Liver (tissue), 9 donors: Measurements from ENCODE around the gene PCDHA6. TPM values are rescaled to one million over a fixed set of nuclear protein-coding genes. Genes with fewer than 3 reads are reported as not detected.

Experiments
- DNase-seq: peaks from one replicate; pipeline ENCODE4 v3.0.0-alpha.2; 2017; ENCODE audit warnings: low spot score
- H3K27ac ChIP-seq, 2 donors: one replicate each; pipeline ENCODE4 v1.7.0; 2013; ENCODE audit warnings: inconsistent platforms in 2 of 2, low read length in 2 of 2, control low read depth in 1 of 2, low read depth in 1 of 2, mild to moderate bottlenecking in 1 of 2
- H3K27me3 ChIP-seq, 4 donors: one replicate each; pipeline versions ENCODE4 v1.6.1 to v1.7.0; 2013; ENCODE audit warnings: low read length in 3 of 4, inconsistent platforms in 1 of 4, mild to moderate bottlenecking in 1 of 4, moderate library complexity in 1 of 4; ENCODE audit not compliant: control insufficient read depth in 4 of 4, insufficient read depth in 4 of 4
- H3K36me3 ChIP-seq, 4 donors: one replicate each; pipeline versions ENCODE4 v1.6.1 to v1.7.0; 2013; ENCODE audit warnings: low read length in 3 of 4, mild to moderate bottlenecking in 3 of 4, low read depth in 1 of 4, moderate library complexity in 1 of 4; ENCODE audit not compliant: control insufficient read depth in 4 of 4, insufficient read depth in 3 of 4
- H3K4me1 ChIP-seq, 4 donors: one replicate each; pipeline versions ENCODE4 v1.6.1 to v1.7.0; 2013; ENCODE audit warnings: low read length in 3 of 4, mild to moderate bottlenecking in 3 of 4, moderate library complexity in 1 of 4; ENCODE audit not compliant: control insufficient read depth in 4 of 4, insufficient read depth in 4 of 4
- H3K4me3 ChIP-seq, 3 donors: one replicate each; pipeline versions ENCODE4 v1.6.1 to v1.7.0; 2013; ENCODE audit warnings: low read length in 3 of 3, control low read depth in 1 of 3, low read depth in 1 of 3, mild to moderate bottlenecking in 1 of 3
- H3K9ac ChIP-seq, 2 donors: one replicate each; pipeline ENCODE4 v1.7.0; 2013; ENCODE audit warnings: low read length in 2 of 2, mild to moderate bottlenecking in 2 of 2, moderate library complexity in 2 of 2, control low read depth in 1 of 2, low read depth in 1 of 2
- H3K9me3 ChIP-seq, 4 donors: one replicate each; pipeline versions ENCODE4 v1.6.1 to v1.7.0; 2013; ENCODE audit warnings: low read length in 3 of 4; ENCODE audit not compliant: control insufficient read depth in 4 of 4
- EGR1 ChIP-seq, 2 donors: IDR thresholded peaks; 2 replicates each; pipeline ENCODE4 v1.6.1; 2016 to 2018; ENCODE audit warnings: antibody characterized with exemption in 2 of 2, low read depth in 2 of 2
- FOXA1 ChIP-seq: IDR thresholded peaks from 2 replicates; pipeline ENCODE4 v1.6.1; 2016; ENCODE audit warnings: antibody characterized with exemption
- FOXA2 ChIP-seq: IDR thresholded peaks from 2 replicates; pipeline ENCODE4 v1.6.1; 2016; ENCODE audit warnings: antibody characterized with exemption
- GABPA ChIP-seq, 2 donors: IDR thresholded peaks in 1 of 2; conservative IDR thresholded peaks in 1 of 2; 2 replicates each; pipeline ENCODE4 v1.6.1; 2016; ENCODE audit warnings: antibody characterized with exemption in 2 of 2, mild to moderate bottlenecking in 1 of 2, moderate library complexity in 1 of 2
- HNF4A ChIP-seq, 2 donors: conservative IDR thresholded peaks; 2 replicates each; pipeline ENCODE4 v1.6.1; 2016; ENCODE audit warnings: antibody characterized with exemption in 2 of 2, mild to moderate bottlenecking in 2 of 2
- HNF4G ChIP-seq: IDR thresholded peaks from 2 replicates; pipeline ENCODE4 v1.6.1; 2016; ENCODE audit warnings: antibody characterized with exemption
- JUND ChIP-seq, 2 donors: IDR thresholded peaks; 2 replicates each; pipeline ENCODE4 v1.6.1; 2016; ENCODE audit warnings: antibody characterized with exemption in 2 of 2
- NR2F2 ChIP-seq: IDR thresholded peaks from 2 replicates; pipeline ENCODE4 v1.6.1; 2016; ENCODE audit warnings: antibody characterized with exemption
- RAD21 ChIP-seq, 2 donors: IDR thresholded peaks; 2 replicates each; pipeline ENCODE4 v1.6.1; 2016; ENCODE audit warnings: antibody characterized with exemption in 2 of 2, mild to moderate bottlenecking in 2 of 2
- RXRA ChIP-seq, 2 donors: IDR thresholded peaks; 2 replicates each; pipeline ENCODE4 v1.6.1; 2017 to 2018; ENCODE audit warnings: antibody characterized with exemption in 2 of 2, mild to moderate bottlenecking in 1 of 2
- SP1 ChIP-seq: IDR thresholded peaks from 2 replicates; pipeline ENCODE4 v1.6.1; 2018; ENCODE audit warnings: antibody characterized with exemption, mild to moderate bottlenecking
- TAF1 ChIP-seq: conservative IDR thresholded peaks from 2 replicates; pipeline ENCODE4 v1.6.1; 2016; ENCODE audit warnings: antibody characterized with exemption, mild to moderate bottlenecking
- YY1 ChIP-seq: IDR thresholded peaks from 2 replicates; pipeline ENCODE4 v1.6.1; 2016; ENCODE audit warnings: antibody characterized with exemption, mild to moderate bottlenecking
- WGBS: extraction: QIAGEN DNeasy Blood & Tissue Kit; methylation state at CpG from one replicate; pipeline ENCODE4 v1.1.7; 2013; 5-methylcytosine and 5-hydroxymethylcytosine counted together
- polyA plus RNA-seq, 2 donors: library from polyadenylated mRNA; stranded (reverse) in 1 of 2; unstranded in 1 of 2; fragments of 200-250 nt in 1 of 2; fragments of >200 nt in 1 of 2; fragmentation: Nextera tagmentation in 1 of 2; extraction: Ambion mirVana in 1 of 2; gene quantifications; one replicate each; pipeline versions ENCODE4 v1.2.1 to v1.2.3, GENCODE V29; 2013 to 2015
- total RNA-seq, 2 donors: library from RNA; depleted of rRNA; stranded (reverse); fragments of >200 nt; gene quantifications; one replicate each; pipeline ENCODE4 v1.2.3, GENCODE V29; 2014
- TF ChIP-seq, protein P1 (sequence below): IDR thresholded peaks from 2 replicates; pipeline ENCODE4 v1.6.1; 2016; ENCODE audit warnings: antibody characterized with exemption
- TF ChIP-seq, protein P2 (sequence below): IDR thresholded peaks from 2 replicates; pipeline ENCODE4 v1.6.1; 2016; ENCODE audit warnings: antibody characterized with exemption
- TF ChIP-seq, protein P3 (sequence below): IDR thresholded peaks from 2 replicates; pipeline ENCODE4 v1.6.1; 2016; ENCODE audit warnings: antibody characterized with exemption
- TF ChIP-seq, protein P4 (sequence below): fragments of 150-350 bp; IDR thresholded peaks from 2 replicates; pipeline ENCODE4 v1.5.1; 2017; ENCODE audit warnings: improper control_type of control experiment, low read depth, low read length; ENCODE audit not compliant: missing input control
- TF ChIP-seq, protein P5 (sequence below): IDR thresholded peaks from 2 replicates; pipeline ENCODE4 v1.6.1; 2016; ENCODE audit warnings: antibody characterized with exemption, mild to moderate bottlenecking
- donor health status: healthy.
- donor health status: healthy.
- donor health status: healthy.
- donor health status: healthy.
- donor health status: healthy.

The PCDHA6 gene, protein sequence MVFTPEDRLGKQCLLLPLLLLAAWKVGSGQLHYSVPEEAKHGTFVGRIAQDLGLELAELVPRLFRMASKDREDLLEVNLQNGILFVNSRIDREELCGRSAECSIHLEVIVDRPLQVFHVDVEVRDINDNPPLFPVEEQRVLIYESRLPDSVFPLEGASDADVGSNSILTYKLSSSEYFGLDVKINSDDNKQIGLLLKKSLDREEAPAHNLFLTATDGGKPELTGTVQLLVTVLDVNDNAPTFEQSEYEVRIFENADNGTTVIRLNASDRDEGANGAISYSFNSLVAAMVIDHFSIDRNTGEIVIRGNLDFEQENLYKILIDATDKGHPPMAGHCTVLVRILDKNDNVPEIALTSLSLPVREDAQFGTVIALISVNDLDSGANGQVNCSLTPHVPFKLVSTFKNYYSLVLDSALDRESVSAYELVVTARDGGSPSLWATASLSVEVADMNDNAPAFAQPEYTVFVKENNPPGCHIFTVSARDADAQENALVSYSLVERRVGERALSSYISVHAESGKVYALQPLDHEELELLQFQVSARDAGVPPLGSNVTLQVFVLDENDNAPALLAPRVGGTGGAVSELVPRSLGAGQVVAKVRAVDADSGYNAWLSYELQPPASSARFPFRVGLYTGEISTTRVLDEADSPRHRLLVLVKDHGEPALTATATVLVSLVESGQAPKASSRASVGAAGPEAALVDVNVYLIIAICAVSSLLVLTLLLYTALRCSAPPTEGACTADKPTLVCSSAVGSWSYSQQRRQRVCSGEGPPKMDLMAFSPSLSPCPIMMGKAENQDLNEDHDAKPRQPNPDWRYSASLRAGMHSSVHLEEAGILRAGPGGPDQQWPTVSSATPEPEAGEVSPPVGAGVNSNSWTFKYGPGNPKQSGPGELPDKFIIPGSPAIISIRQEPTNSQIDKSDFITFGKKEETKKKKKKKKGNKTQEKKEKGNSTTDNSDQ
- total RNA-seq (under 1 TPM in 1 of 2 donors, not detected in 1; 0.08 TPM), polyA plus RNA-seq (under 1 TPM in 1 of 2 donors, not detected in 1; 0.02 TPM)

DNA sequence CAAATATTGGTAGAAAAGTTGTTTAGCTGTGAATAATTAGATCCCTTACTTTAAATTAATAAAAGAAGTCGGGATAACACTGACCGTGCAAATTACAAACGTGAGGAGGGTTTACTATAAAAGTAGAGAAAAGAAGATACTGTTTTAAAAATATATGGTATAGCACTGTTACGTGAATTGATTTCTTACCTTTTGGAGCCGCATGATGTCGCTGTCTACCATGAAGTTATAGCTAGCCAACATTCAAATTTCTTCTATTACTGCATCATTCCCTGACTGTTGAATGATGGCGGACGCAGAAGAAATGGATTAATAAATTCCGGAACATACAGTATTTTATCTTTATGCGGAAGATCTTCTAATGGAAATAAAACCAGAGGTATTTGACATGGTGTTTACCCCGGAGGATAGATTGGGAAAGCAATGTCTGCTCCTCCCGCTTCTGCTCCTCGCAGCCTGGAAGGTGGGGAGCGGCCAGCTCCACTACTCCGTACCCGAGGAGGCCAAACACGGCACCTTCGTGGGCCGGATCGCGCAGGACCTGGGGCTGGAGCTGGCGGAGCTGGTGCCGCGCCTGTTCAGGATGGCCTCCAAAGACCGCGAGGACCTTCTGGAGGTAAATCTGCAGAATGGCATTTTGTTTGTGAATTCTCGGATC, at the start of gene PCDHA6:
TSS of gene PCDHA6 (plus strand) at position 257 of the 658 bp plus-strand sequence. CDS start at position 389, 132 bp downstream.
- Histone ChIP-seq H3K4me3 (no peak within 1 kb of the TSS), H3K36me3 (no peaks in the 10 kb centered on the region), H3K27ac (no peak within 1 kb of the TSS), H3K9me3 (peaks cover 16 to 43% (median 23%) of the 10 kb centered on the region in 4 donors), H3K27me3 (peaks cover 0 to 5% (median 2%) of the 10 kb centered on the region in 4 donors), H3K4me1 (no peaks in the 10 kb centered on the region), H3K9ac (no peak within 1 kb of the TSS)
- WGBS = 21% methylated on average over 27 of the region's 27 CpGs
- DNase-seq = no peak
- TF ChIP-seq NR2F2 (no peak), FOXA1 (no peak), FOXA2 (no peak), YY1 (no peak), HNF4A (conservative IDR thresholded peaks at IDR 0.05) (no peak), HNF4G (no peak), JUND (IDR thresholded peaks at IDR 0.05) (no peak), RXRA (IDR thresholded peaks at IDR 0.05) (no peak), RAD21 (IDR thresholded peaks at IDR 0.05) (no peak), EGR1 (IDR thresholded peaks at IDR 0.05; ENCODE audit: low read depth in 2 of 2) (no peak), SP1 (no peak), GABPA (IDR thresholded peaks at IDR 0.05 in 1 of 2, conservative IDR thresholded peaks at IDR 0.05 in 1 of 2) (no peak), TAF1 (no peak)
- TF ChIP-seq, protein P1, sequence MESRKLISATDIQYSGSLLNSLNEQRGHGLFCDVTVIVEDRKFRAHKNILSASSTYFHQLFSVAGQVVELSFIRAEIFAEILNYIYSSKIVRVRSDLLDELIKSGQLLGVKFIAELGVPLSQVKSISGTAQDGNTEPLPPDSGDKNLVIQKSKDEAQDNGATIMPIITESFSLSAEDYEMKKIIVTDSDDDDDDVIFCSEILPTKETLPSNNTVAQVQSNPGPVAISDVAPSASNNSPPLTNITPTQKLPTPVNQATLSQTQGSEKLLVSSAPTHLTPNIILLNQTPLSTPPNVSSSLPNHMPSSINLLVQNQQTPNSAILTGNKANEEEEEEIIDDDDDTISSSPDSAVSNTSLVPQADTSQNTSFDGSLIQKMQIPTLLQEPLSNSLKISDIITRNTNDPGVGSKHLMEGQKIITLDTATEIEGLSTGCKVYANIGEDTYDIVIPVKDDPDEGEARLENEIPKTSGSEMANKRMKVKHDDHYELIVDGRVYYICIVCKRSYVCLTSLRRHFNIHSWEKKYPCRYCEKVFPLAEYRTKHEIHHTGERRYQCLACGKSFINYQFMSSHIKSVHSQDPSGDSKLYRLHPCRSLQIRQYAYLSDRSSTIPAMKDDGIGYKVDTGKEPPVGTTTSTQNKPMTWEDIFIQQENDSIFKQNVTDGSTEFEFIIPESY = no peak
- TF ChIP-seq, protein P2, sequence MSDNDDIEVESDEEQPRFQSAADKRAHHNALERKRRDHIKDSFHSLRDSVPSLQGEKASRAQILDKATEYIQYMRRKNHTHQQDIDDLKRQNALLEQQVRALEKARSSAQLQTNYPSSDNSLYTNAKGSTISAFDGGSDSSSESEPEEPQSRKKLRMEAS = no peak
- TF ChIP-seq, protein P3, sequence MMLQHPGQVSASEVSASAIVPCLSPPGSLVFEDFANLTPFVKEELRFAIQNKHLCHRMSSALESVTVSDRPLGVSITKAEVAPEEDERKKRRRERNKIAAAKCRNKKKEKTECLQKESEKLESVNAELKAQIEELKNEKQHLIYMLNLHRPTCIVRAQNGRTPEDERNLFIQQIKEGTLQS = no peak
- TF ChIP-seq, protein P4, sequence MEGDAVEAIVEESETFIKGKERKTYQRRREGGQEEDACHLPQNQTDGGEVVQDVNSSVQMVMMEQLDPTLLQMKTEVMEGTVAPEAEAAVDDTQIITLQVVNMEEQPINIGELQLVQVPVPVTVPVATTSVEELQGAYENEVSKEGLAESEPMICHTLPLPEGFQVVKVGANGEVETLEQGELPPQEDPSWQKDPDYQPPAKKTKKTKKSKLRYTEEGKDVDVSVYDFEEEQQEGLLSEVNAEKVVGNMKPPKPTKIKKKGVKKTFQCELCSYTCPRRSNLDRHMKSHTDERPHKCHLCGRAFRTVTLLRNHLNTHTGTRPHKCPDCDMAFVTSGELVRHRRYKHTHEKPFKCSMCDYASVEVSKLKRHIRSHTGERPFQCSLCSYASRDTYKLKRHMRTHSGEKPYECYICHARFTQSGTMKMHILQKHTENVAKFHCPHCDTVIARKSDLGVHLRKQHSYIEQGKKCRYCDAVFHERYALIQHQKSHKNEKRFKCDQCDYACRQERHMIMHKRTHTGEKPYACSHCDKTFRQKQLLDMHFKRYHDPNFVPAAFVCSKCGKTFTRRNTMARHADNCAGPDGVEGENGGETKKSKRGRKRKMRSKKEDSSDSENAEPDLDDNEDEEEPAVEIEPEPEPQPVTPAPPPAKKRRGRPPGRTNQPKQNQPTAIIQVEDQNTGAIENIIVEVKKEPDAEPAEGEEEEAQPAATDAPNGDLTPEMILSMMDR = no peak
- TF ChIP-seq, protein P5, sequence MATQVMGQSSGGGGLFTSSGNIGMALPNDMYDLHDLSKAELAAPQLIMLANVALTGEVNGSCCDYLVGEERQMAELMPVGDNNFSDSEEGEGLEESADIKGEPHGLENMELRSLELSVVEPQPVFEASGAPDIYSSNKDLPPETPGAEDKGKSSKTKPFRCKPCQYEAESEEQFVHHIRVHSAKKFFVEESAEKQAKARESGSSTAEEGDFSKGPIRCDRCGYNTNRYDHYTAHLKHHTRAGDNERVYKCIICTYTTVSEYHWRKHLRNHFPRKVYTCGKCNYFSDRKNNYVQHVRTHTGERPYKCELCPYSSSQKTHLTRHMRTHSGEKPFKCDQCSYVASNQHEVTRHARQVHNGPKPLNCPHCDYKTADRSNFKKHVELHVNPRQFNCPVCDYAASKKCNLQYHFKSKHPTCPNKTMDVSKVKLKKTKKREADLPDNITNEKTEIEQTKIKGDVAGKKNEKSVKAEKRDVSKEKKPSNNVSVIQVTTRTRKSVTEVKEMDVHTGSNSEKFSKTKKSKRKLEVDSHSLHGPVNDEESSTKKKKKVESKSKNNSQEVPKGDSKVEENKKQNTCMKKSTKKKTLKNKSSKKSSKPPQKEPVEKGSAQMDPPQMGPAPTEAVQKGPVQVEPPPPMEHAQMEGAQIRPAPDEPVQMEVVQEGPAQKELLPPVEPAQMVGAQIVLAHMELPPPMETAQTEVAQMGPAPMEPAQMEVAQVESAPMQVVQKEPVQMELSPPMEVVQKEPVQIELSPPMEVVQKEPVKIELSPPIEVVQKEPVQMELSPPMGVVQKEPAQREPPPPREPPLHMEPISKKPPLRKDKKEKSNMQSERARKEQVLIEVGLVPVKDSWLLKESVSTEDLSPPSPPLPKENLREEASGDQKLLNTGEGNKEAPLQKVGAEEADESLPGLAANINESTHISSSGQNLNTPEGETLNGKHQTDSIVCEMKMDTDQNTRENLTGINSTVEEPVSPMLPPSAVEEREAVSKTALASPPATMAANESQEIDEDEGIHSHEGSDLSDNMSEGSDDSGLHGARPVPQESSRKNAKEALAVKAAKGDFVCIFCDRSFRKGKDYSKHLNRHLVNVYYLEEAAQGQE = no peak
